Measurements from ENCODE around the gene HJV.
"Not testable (repeated sequence)": the region's sequence is repeated elsewhere in the genome, so short reads cannot be mapped to it uniquely, and the experiment has no call there.

HJV gene

GRCh38 chr1:146021622-146022402 lies at the start of gene HJV:
HJV (minus strand) TSS chr1:146021735; CDS start chr1:146020231, 1,504 bp downstream.
- no peak for TF ChIP-seq ZFX (IDR thresholded peaks at IDR 0.05)
- TF ChIP-seq CTCF (conservative IDR thresholded peaks at IDR 0.05): no peak
- H3K27ac ChIP-seq: no peak within 1 kb of the TSS

GRCh38 chr1:146059148-146059547 lies 37.6 kb upstream of the HJV start:
- H3K27ac ChIP-seq: not testable (repeated sequence)

- peak overlapping the region; percentile 98 for H3K27ac ChIP-seq
These were observed 30.5 kb upstream of the HJV start for GRCh38 chr1:146051852-146052676.

GRCh38 chr1:146051452-146051851 lies 29.9 kb upstream of the HJV start:
- H3K27ac ChIP-seq: peak overlapping the region; percentile 98
- TF ChIP-seq CTCF (conservative IDR thresholded peaks at IDR 0.05) (no peak), ZFX (IDR thresholded peaks at IDR 0.05) (no peak)

- H3K27ac ChIP-seq: not testable (repeated sequence)
These were observed 29.1 kb upstream of the HJV start for GRCh38 chr1:146050652-146050963.

GRCh38 chr1:146049866-146050651 lies 28.5 kb upstream of the HJV start:
- not testable (repeated sequence) for H3K27ac ChIP-seq

- TF ChIP-seq ZFX (IDR thresholded peaks at IDR 0.05) (no peak), CTCF (conservative IDR thresholded peaks at IDR 0.05) (no peak)
- no peak overlapping the region for H3K27ac ChIP-seq
These were observed 27.9 kb upstream of the HJV start for GRCh38 chr1:146049436-146049835.

GRCh38 chr1:146048514-146049115 lies 27.1 kb upstream of the HJV start:
- not testable (repeated sequence) for H3K27ac ChIP-seq

GRCh38 chr1:146046664-146047063 lies 25.1 kb upstream of the HJV start:
- H3K27ac ChIP-seq: no peak overlapping the region
- no peak for TF ChIP-seq ZFX (IDR thresholded peaks at IDR 0.05)

GRCh38 chr1:146039844-146040194 lies 18.3 kb upstream of the HJV start:
- H3K27ac ChIP-seq: no peak overlapping the region
- TF ChIP-seq ZFX (IDR thresholded peaks at IDR 0.05): no peak
- TF ChIP-seq CTCF (conservative IDR thresholded peaks at IDR 0.05): no peak
